GM12874 (cell line): ENCODE measurements around the gene MAP1S.
A peak's percentile ranks its signal among the peaks of the same experiment; 100 is the strongest.

ENCODE experiments used
- CTCF ChIP-seq: IDR thresholded peaks from 2 replicates; pipeline ENCODE4 v1.5.1; 2011; ENCODE audit warnings: low read depth, mild to moderate bottlenecking, control low read depth, low read length, moderate library complexity; ENCODE audit not compliant: insufficient read depth

MAP1S gene

DNA sequence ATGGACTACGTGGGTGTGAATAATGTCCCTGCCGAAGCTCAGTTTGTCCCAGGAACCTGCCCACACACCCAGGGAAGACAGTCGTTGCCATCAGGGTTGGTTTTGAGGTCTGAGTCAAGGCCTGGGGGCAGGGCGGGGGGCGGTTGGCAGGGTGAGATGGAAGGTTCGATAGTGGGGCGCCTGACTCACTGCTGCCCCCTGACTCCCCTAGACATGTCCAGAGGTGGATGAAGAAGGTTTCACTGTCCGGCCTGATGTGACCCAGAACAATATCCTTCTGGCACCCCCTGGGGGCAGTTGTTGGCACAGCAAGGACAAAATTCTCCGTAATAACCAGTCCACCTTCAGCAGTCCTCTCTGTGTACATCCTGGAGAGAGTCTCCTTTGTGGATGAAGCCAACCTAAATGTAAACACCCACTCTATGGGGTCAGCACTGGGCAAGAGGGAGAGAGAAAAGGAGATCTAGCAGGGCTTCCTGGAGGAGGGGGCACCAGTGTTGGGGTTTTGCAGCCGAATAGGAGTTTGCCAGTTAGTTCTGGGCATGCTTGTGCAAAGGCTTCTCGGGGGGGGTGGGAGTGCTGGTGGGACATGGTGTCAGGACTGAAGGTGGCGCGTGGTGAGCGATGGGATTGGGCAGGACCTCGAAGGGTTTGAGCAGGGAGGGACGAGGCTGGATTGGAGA, 56.1 kb downstream of the MAP1S start:
- TF ChIP-seq CTCF, result peak; percentile 60

- TF ChIP-seq CTCF, result no peak
Observed at GRCh38 chr19:17775991-17776803, 56.9 kb downstream of the MAP1S start.

GRCh38 chr19:17778251-17778967, 59.1 kb downstream of the MAP1S start:
- TF ChIP-seq CTCF, result no peak

DNA sequence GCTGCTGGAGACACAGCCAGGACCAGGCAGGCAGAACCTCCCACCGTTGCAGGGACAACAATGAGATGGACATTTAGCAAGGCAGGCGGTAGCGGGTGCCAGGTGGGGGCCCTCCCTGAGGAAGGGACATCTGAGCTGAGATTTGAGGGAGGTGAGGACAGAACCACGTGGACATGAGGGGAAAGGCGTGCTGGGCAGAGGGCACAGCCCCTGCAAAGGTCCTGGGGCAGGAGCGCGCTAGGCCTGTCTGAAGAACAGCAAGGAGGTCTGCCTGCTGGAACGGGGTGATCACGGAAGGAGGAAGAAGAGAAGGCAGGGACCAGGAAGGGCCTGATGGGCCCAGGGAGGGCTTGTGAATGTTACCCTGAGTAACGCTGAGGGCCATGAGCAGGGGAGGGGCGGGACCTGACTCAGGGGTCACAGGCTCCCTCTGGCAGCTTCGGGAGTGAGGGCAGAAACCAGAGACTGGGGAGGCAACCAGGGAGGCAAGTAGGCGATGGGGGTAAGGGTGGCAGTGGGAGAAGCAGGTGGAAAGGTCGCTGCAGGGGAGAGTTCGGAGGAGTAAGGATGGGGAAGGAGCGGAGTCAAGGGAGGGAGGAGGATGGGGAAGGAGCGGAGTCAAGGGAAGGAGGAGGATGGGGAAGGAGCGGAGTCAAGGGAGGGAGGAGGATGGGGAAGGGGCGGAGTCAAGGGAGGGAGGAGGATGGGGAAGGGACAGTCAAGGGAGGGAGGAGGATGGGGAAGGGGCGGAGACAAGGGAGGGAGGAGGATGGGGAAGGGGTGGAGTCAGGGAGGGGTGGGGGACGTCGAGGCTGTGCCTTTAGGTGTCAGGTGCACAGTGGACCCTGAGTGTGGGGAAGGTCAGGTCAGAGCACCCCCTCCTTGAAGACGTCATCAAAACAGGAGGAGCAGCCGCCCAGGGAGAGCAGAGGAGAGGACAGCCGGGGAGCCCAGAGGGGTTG, 60.0 kb downstream of the MAP1S start:
- TF ChIP-seq CTCF, result no peak

DNA sequence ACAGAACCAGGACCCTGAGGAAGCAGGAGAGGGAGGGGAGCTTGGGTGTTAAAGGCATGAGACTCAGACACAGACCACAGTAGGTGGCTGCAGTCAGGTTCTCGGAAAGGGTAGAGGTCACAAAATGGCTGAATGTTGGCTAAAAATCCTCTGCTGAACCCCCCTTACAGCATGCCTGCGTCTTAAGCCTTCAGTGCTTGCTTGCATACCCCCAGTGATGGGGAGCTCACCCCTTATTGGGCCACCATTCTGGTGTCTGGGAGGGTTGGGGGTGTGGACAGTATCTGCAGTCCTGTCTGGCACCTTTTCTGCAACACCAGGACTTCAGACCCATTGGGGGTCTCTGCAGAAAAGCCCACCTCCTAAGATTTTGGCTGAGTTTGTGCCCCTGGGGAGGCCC, 61.5 kb downstream of the MAP1S start:
- TF ChIP-seq CTCF, result no peak
